Activated CD4-positive, CD25-positive, alpha-beta regulatory T cell treated with anti-CD3 and anti-CD28 coated beads, Interleukin-2, amount 50 U/mL, for 16 hours (primary cell): ENCODE measurements around the gene CCNL2.

Source experiments
- DNase-seq: peaks from one replicate; pipeline ENCODE4 v3.0.0-alpha.2; 2020; ENCODE audit warnings: low read depth, low spot score

Gene CCNL2

GRCh38 chr1:1356796-1357401 is 42.2 kb downstream of the CCNL2 start:
- DNase-seq, result no peak

GRCh38 chr1:1356166-1356795 is 42.9 kb downstream of the CCNL2 start:
- DNase-seq, result no peak

GRCh38 chr1:1355416-1355815 is 43.7 kb downstream of the CCNL2 start:
- no peak for DNase-seq

- no peak for DNase-seq
These were observed 44.6 kb downstream of the CCNL2 start for GRCh38 chr1:1354271-1355247.

- no peak for DNase-seq
These were observed 45.6 kb downstream of the CCNL2 start for GRCh38 chr1:1353389-1354151.

GRCh38 chr1:1352786-1353388 is 46.2 kb downstream of the CCNL2 start:
- no peak for DNase-seq

- DNase-seq, result no peak
These were observed 47.4 kb downstream of the CCNL2 start for GRCh38 chr1:1351511-1352427.

GRCh38 chr1:1349256-1350012 is 49.7 kb downstream of the CCNL2 start, which contains the start of gene DVL1:
TSS of gene DVL1 (minus strand) at chr1:1349418. CDS start at chr1:1349065, 353 bp downstream.
- peak; percentile 35 for DNase-seq

- no peak for DNase-seq
These were observed 50.5 kb downstream of the CCNL2 start for GRCh38 chr1:1348420-1349255.

GRCh38 chr1:1347663-1348419 is 51.3 kb downstream of the CCNL2 start:
- no peak for DNase-seq

- DNase-seq, result no peak
These were observed 52.0 kb downstream of the CCNL2 start for GRCh38 chr1:1347026-1347595.

- DNase-seq, result no peak
These were observed 52.6 kb downstream of the CCNL2 start for GRCh38 chr1:1346501-1346890.

- DNase-seq, result no peak
These were observed 53.2 kb downstream of the CCNL2 start for GRCh38 chr1:1345860-1346500.

- DNase-seq, result no peak
These were observed 53.8 kb downstream of the CCNL2 start for GRCh38 chr1:1345384-1345783.

GRCh38 chr1:1344655-1345361 is 54.3 kb downstream of the CCNL2 start:
- DNase-seq, result no peak

GRCh38 chr1:1343811-1344421 is 55.2 kb downstream of the CCNL2 start:
- DNase-seq, result no peak
